Bronchial epithelial cell (primary cell): ENCODE data around the gene ZXDC. TPM values are rescaled to one million over a fixed set of nuclear protein-coding genes. Genes with fewer than 3 reads are reported as not detected.

Source experiments
- DNase-seq: peaks from one replicate; pipeline ENCODE4 v3.0.0-alpha.2; 2010; ENCODE audit warnings: low read depth
- FAIRE-seq: peaks from 2 replicates; lab custom pipeline; 2011; peaks lifted over from hg19 to GRCh38; lab: Jason Lieb, UNC
- H3K27me3 ChIP-seq: 2 replicates; pipeline ENCODE4 v1.5.1; 2011; ENCODE audit warnings: low read length; ENCODE audit not compliant: control insufficient read depth, insufficient read depth
- H3K36me3 ChIP-seq: 2 replicates; pipeline ENCODE4 v1.5.1; 2011; ENCODE audit warnings: low read length; ENCODE audit not compliant: control insufficient read depth, insufficient read depth
- H3K4me3 ChIP-seq: 2 replicates; pipeline ENCODE4 v1.5.1; 2011; ENCODE audit warnings: mild to moderate bottlenecking, low read depth, low read length, control low read depth
- CTCF ChIP-seq: IDR thresholded peaks from 2 replicates; pipeline ENCODE4 v1.5.1; 2011; ENCODE audit warnings: mild to moderate bottlenecking, moderate library complexity, low read length, control low read depth, inconsistent platforms; ENCODE audit not compliant: insufficient read depth, severe bottlenecking
- total RNA-seq: library from RNA; depleted of rRNA; stranded (reverse); fragments of >200 nt; gene quantifications from 2 replicates; pipeline ENCODE4 v1.2.1, GENCODE V29; 2014

The ZXDC gene
- total RNA-seq, 1 donor from 2014 or later: 21.9 TPM

- no peak for DNase-seq
- H3K36me3 ChIP-seq: peaks cover 18% of the 10 kb centered on the region
- no peaks in the 10 kb centered on the region for H3K27me3 ChIP-seq
- TF ChIP-seq CTCF: no peak
- H3K4me3 ChIP-seq: no peak overlapping the region
- no peak for FAIRE-seq
Observed at GRCh38 chr3:126438746-126439145, 36.9 kb downstream of the ZXDC start.

- DNase-seq (no peak), FAIRE-seq (no peak)
- Histone ChIP-seq H3K36me3 (peaks cover 19% of the 10 kb centered on the region), H3K27me3 (no peaks in the 10 kb centered on the region), H3K4me3 (no peak overlapping the region)
- no peak for TF ChIP-seq CTCF
Observed at GRCh38 chr3:126438186-126438585, 37.5 kb downstream of the ZXDC start.

- H3K27me3 ChIP-seq: no peaks in the 10 kb centered on the region
- no peak overlapping the region for H3K4me3 ChIP-seq
- no peak for TF ChIP-seq CTCF
- DNase-seq: no peak
- H3K36me3 ChIP-seq: peaks cover 16% of the 10 kb centered on the region
- FAIRE-seq: no peak
Observed at GRCh38 chr3:126436826-126437717, 38.6 kb downstream of the ZXDC start.

GRCh38 chr3:126435456-126436315 is 40.0 kb downstream of the ZXDC start:
- no peaks in the 10 kb centered on the region for H3K27me3 ChIP-seq
- DNase-seq (no peak), FAIRE-seq (no peak)
- no peak overlapping the region for H3K4me3 ChIP-seq
- TF ChIP-seq CTCF: no peak
- peaks cover 11% of the 10 kb centered on the region for H3K36me3 ChIP-seq

GRCh38 chr3:126434931-126435411 is 40.7 kb downstream of the ZXDC start:
- no peak overlapping the region for H3K4me3 ChIP-seq
- peaks cover 11% of the 10 kb centered on the region for H3K36me3 ChIP-seq
- no peak for DNase-seq
- no peaks in the 10 kb centered on the region for H3K27me3 ChIP-seq
- TF ChIP-seq CTCF: no peak
- no peak for FAIRE-seq
